Raji (cell line): ENCODE results near the gene RBP2.

Experiments
- POLR2A ChIP-seq: IDR thresholded peaks from 2 replicates; pipeline ENCODE4 v1.6.1; 2011; ENCODE audit warnings: low read depth, low read length, control low read depth; ENCODE audit not compliant: insufficient read depth

The RBP2 gene

DNA sequence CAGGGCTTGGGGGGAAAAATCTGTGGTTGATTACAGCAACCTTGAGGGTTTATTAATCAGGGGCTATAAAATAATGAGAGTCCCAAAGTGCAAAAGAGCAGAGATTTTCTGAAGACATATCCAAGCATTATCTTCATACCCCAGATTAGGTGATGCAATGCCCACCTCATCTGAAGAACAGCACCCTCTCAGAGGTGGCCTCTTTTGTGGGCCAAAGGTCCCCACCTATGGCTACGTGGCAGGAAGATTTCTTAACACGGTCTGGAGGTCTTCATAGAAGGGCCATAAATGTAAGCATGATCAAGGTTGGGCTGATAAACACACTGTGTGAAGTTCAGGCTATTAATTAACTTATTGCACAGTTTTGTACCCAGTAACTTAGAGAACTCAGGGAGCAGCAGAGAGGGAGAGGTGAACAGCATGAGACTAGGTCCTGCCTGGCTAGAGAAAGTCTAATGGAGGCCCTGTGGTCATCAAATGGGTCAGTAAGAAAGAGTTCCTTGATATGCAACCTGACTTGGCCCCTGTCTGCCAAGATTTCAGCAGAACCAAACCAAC is 29.6 kb upstream of the RBP2 start:
- no peak for TF ChIP-seq POLR2A

DNA sequence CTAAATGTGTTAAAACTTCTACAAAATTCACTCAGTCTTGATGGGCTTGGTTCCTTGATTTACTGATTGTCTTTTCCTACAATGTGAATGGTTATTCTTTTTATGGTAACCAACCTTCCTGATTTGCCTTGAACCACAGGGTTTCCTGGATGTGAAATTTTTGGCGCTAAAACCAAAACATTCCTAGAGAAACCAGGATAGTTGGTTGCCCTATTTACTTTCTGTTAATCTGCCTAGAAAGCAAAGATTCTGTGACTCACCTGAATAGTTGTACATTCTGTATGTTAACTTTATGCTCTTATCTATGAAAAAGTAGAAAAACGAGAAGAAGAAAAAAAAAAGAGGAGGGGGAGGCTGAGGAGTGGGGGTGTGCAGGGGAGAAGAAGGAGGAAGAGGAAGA is 23.2 kb upstream of the RBP2 start:
- no peak for TF ChIP-seq POLR2A

DNA sequence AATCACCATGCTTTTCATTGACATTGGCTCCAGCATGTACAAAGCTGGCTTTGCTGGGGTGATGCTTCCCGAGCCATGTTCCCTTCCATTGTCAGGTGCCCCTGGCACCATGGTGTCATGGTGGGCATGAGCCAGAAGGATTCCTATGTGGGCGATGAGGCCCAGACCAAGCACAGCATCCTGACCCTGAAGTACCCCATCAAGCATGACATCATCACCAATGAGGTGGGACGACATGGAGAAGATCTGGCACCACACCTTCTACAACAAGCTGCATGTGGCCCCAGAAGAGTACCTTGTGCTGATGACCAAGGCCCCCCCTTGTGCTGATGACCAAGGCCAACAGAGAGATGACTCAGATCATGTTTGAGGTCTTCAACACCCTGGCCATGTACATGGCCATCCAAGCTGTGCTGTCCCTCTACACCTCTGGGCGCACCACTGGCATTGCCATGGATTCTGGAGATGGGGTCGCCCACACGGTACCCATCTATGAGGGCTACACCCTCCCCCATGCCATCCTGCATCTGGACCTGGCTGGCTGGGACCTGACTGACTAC is 17.6 kb upstream of the RBP2 start:
- TF ChIP-seq POLR2A = no peak

DNA sequence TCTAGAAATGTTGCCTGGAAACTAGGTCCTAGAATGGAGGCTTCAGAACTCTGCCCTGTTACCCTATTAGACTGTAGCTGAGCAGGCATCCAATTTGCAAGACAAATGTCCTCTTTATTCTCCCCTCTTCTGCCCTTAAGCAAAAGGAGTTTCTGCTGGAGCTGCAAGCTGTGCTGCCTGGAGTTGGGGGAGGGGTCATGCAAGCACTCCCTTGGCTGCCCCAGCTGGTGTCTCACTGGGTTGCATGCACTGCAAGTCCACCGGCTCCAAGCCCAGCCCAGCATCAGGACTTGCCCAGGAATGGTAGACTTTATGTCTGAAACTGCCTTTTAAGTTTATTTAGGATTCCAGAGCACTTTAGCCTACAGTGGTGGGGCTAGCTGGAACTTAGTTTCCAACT is 15.7 kb upstream of the RBP2 start:
- TF ChIP-seq POLR2A = no peak

DNA sequence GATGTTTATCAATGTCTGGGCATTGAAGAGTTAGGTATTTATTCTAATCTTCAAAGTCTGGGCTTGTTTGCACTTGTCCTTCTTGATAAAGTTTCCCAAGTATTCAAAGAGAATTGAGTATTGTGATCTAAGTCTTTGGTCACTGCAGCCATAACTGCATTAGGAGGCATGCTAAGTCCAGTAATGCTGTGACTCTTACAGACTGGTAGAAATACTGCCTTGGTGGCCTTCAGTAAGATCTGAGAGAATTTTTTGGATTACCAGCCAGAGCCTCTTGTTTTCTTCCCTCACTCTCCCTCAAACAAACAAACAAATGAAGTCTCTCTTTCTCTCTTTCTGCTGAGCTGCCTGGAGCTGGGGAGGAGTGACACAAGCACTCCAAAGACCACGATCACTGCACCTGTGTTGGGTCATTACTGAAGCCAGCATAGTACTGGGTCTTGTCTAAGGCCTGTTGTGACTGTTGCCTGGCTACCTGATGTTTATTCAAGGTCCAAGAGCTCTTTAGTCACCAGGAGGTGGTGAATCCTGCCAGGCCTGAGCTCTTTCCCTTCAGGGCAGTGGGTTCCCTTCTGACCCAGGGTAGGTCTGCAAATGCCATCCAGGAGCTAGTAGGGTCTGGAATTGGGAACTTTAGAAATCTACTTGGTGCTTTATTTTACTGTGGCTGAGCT is 14.8 kb upstream of the RBP2 start:
- TF ChIP-seq POLR2A = no peak

DNA sequence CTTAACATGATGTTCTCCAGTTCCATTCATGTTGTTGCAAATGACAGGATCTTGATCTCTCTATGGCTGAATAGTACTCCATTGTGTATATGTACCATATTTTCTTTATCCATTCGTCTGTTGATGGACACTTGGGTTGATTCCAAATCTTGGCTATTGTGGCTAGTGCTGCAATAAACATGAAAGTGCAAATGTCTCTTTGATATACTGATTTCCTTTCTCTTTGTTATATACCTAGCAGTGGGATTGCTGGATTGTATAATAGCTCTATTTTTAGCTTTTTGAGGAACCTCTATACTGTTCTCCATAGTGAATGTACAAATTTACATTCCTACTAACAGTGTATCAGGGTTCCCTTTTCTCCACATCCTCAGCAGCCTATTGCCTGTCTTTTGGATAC is 5.9 kb upstream of the RBP2 start:
- TF ChIP-seq POLR2A = no peak

DNA sequence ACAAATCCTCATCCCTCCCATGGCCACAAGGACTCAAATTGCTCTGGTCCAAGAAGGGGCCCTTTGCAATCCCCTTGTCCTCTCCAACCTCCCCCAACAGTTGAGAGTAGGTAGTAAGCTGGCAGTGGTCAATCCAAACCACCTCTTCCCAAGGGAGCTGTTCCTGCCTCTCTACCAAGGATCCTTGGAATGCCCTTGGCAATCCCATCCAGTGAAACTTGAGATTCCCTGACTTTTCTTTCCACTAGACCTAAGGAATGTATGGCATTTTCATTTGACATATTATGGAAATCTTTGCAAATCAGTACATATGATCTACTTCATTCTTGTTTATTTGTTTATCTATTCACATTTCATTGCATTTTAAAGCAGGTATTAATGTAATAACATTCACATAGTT is 4.8 kb upstream of the RBP2 start:
- TF ChIP-seq POLR2A = no peak

DNA sequence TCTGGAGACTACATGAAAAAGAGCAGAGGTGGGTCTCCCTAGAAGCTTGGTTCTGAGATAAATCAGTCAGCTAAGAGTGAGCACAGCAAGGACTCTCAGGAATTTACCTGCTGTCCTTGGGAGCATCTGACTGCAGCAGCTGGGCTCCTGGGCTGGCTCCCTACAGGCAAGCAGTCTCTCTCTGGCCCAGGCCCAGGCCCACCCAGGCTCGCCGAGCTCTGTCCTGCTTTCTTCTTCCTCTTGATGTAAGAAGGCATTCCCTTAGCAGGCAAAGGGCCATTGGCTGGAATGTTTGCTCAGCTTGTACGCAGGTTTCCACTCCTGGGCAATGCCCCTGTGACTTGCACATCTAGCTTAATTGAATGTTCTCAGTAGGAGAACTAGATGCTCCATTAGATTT is 4.3 kb upstream of the RBP2 start:
- no peak for TF ChIP-seq POLR2A

DNA sequence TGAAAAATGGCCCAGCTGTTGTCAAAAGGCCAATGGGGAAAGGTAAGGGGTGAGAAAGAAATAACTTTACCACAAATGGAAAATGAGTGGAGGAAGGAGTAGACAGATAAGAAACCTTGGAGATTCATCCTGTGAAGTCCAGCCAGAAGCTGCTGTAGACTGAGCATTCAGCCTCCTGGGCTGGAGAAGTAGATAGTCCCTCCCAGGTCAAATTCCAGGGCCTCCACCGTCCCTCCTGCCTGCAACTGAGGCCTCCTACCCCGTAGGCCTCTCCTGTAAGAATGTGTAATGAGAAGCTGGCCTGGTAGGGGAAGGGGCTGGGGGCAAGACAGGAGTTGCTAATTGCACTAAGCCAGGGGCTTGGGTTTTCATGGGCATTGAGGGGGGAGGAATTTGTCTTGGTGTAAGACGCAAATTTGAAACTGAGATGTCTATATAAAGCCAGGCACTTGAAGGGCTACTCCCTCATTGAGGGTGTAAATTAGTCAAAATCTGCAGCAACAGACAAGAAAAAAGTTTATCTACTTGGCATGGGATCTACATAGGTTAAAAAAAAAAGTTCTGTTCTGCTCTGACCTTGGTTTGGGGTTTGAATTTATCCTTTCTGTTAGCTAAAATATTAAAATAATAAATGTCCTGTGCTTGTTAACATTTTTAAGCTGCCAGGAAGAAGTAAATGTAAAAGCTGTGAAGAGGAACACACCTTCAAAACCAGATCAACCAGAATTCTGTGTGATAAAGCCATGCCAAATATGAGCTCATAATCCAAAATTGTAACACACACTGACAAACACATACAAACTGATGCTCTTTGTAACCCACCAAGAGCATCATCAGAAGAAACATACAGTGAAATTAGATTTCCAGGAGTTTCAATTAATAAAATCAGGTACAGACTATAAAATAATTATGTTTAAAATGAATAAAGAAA is 1.7 kb upstream of the RBP2 start:
- no peak for TF ChIP-seq POLR2A

DNA sequence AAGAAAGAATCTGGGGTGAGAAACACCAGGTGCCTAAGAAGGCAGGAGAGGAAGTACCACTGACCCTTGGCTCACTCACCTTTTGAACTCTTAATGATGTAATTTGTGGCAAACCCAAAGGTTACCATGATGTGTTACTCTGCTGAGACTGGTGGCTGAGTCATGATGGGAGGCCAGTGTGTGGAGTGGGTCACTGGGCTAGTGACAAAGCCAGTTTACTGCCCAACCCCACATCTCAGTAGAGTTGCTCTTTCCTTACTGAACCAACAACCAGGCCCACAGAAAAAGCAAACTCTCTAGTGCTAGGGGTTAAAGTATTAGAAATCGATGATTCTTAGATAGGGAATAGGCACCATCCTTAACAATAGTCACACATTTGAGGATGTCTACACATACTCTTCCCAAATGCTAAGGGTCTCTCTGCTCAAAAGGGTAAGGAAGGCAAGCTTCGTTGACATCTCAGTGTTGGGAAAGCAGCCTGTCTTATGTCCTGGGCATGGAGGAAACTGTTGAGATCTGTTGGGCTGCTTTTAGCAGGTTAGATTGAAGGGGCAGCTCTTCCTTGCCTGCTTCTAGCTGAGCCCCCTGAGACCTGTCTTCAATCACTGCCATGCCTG is 3.1 kb downstream of the RBP2 start:
- TF ChIP-seq POLR2A = no peak

DNA sequence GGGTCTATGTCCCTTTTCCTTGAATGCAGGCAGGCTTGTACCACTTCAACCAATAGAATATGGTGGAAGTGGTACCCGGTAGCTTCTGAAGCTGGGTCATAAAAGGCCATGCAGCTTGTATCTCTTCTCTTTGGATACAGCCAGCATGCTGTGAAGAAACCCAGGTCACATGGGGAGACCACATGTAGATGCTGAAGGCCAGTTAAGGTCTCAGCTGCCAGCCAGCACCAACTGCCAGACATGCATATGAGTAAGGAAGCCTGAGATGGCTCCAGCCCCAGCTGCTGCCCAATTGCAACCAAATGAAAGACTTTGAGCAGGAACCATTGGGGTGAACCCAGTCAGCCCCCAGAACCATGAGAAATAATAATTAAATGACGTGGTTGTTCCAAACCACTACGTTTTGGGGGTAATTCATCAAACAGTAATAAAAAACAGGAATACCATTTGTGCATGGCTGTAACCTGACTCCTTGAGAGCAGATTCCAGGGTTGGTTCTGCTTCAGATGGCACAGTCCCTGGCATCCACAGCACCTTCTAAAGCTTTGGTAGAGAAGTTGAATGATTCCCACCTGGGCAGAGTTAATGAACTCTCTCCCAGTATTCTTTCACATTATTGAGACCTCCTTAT is 3.8 kb downstream of the RBP2 start:
- TF ChIP-seq POLR2A = no peak

DNA sequence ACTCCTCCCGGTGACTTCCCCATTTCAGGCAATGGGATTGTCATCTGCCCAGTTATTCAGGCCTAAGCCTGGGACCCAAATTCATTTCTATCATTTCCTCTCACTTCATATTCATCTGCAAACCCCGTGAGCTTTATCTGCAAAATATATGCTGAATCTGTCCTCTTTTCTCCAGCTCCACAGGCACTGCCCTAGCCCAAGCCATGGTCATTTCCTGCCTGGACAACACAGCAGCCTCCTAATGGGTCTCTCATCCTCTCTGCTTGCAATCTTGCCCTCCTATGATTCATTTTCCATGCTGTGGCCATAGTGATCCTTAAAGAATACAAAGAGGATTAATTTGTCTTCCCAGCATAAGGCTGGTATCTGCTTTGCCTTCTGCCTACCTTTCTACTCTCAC is 6.1 kb downstream of the RBP2 start:
- TF ChIP-seq POLR2A = no peak

DNA sequence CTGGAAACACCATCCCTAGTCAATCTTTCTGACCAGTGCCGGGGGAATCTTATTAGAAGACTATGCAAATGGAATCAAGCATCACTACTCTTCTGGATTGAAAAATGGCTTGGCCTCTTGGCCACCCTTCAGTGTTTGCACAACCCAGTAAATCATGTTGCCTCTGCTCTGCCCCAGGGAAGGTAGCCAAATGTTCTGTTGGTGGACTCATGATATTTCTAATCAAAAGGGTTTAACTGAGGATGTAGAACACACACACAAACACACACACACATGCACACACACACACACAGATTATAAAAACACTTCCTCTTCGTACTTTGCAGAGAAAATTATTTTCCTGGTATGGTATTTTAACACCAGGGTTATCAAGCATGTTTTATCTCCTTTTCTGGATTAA is 7.9 kb downstream of the RBP2 start:
- TF ChIP-seq POLR2A = no peak

DNA sequence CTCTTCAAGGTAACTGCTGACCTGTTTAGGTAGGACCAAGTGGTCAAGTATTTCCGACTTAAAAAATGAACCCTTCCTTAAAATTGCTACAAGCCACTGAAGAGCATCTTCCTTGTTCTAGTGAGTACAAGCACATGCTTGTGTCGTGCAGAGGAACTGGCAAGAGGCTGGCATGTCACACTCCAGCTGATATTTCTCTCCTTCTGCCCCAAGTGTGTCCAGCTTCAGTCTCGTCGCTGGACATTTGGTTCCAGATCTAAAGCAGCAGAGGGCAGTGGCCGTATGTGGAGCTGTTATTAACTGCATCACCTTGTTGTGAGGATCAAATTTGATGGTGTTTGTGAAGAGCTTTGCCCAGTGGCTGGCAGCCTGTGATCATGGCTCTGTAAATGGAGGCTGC is 10.0 kb downstream of the RBP2 start:
- TF ChIP-seq POLR2A = no peak

DNA sequence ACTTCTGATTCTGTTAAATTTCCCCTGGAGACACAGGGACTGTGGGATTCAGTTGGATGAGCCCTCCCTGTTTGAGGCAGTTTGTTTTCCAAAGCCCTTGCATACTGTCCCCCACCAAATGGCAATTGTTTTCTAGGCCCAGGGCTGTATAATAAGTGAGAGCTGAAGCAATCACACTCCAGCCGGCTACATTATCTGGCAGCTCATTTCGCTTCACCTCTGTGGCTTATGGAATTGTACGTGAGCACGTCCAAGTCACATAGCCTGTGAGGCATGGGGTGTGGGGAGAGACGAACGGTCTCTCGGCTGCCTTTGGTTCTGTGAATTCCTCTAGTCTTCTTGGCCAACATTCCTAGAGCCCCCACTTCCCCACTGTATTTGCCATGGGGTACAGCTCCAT is 10.7 kb downstream of the RBP2 start:
- no peak for TF ChIP-seq POLR2A
